ENCODE measurements around the gene TMC7.

- TF ChIP-seq SIX5 (IDR thresholded peaks at IDR 0.05; ENCODE audit: low read depth, low read length) (no peak), CTCF (IDR thresholded peaks at IDR 0.05; ENCODE audit: control extremely low read depth in 1 of 3, insufficient read depth in 1 of 3, low read depth in 1 of 3, low read length in 3 of 3) (no peak), JUN (IDR thresholded peaks at IDR 0.05; ENCODE audit: low read depth, low read length) (no peak), EGR1 (IDR thresholded peaks at IDR 0.05; ENCODE audit: borderline replicate concordance, low read depth, low read length) (no peak), HDAC6 (IDR thresholded peaks at IDR 0.05; ENCODE audit: low read depth, low read length) (no peak), YY1 (IDR thresholded peaks at IDR 0.05; ENCODE audit: low read depth, low read length) (no peak), EZH2 (IDR thresholded peaks at IDR 0.05; ENCODE audit: low read depth, low read length, severe bottlenecking) (no peak), SRF (IDR thresholded peaks at IDR 0.05; ENCODE audit: low read depth, low read length) (no peak), KDM5A (IDR thresholded peaks at IDR 0.05; ENCODE audit: low read length) (no peak), POLR2AphosphoS5 (IDR thresholded peaks at IDR 0.05; ENCODE audit: low read depth, low read length) (no peak), JUND (IDR thresholded peaks at IDR 0.05; ENCODE audit: low read length) (no peak), SP1 (IDR thresholded peaks at IDR 0.05; ENCODE audit: low read depth, low read length) (no peak)
These were observed 128.3 kb downstream of the TMC7 start for GRCh38 chr16:19112099-19112407.

All from H1 (cell line).